Measurements from ENCODE around the gene CNTNAP4.

- no peak for TF ChIP-seq CTCF (IDR thresholded peaks at IDR 0.05)
- no peak for TF ChIP-seq POLR2AphosphoS5 (IDR thresholded peaks at IDR 0.05)
- TF ChIP-seq POLR2A (IDR thresholded peaks at IDR 0.05) = no peak
Observed at GRCh38 chr16:76474048-76474447, 196.8 kb downstream of the CNTNAP4 start.
